Stimulated activated CD4-positive, alpha-beta T cell treated with anti-CD3 and anti-CD28 coated beads, Interleukin-4, amount 100 ng/mL, for 24 hours (primary cell): ENCODE results near the gene ZNF334.

Experiments used
- DNase-seq: peaks from one replicate; pipeline ENCODE4 v3.0.0-alpha.2; 2020

Gene ZNF334

DNA sequence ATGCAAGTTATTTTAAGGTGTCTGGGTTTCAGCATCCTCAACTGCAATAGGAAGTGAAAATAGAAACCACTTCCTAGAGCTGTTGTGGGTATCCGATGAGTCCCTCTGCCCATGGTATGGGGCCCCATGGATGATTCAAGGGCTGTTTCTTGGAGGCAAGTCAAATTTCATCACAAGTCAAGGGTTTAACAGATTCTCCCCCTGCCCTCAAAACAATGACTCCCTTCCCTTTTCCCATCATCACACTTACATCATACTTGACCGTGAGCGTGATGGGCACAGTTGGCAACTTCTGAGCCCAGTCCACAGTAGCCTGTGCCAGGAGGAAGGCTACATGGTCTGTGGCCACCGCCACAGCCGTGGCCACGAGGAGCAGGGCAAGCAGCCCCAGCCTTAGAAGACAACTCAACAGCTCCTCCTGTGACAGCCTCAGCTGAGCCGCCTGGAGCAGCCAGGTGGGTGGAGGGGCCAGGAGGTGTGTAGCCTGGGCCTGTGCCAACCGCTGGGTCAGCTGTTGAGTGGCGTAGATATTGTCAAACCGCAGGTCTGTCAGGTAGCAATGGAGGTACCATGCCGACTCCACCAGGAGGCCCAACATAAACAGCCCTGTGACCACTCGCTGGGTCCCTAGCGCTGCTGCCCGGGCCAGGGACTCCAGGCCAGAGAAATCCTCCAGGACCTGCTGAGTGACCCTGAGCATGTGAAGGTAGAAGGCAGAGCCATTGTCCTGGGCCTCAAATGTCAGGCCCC, 31.9 kb upstream of the ZNF334 start:
- DNase-seq = peak; percentile 48

DNA sequence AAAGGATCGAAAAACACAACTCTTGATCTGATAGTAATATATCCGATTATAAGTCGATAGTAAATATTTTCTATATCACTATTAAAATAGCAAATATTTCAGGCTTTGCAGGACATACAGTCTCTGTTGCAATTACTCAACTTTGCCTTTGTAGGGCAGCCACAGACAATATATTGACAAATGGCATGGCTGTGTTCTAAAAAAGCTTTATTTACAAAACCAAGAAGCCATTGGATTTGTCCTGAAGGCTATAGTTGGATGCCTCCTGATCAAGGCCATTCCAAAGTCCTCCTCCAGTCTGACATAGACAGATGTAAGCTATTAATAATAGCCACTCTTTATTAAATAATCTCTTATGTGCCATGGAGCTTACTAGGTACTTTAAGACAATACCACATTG, 31.2 kb upstream of the ZNF334 start:
- DNase-seq = no peak

DNA sequence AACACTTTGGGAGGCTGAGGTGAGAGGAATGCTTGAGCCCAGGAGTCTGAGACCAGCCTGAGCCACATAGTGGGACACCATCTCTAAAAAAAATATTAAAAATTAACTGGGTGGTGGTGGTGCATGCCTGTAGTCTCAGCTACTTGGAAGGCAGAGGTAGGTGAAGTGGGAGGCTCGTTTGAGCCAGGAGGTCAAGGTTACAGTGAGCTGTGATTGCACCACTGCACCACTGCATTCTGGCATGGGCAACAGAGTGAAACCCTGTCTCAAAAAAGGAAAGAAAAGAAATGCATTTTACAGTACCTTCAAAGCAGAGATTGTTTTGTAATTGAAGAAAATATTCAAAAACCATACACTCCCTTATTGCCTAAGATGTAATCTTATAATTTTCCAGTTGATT, 30.6 kb upstream of the ZNF334 start:
- DNase-seq = no peak

DNA sequence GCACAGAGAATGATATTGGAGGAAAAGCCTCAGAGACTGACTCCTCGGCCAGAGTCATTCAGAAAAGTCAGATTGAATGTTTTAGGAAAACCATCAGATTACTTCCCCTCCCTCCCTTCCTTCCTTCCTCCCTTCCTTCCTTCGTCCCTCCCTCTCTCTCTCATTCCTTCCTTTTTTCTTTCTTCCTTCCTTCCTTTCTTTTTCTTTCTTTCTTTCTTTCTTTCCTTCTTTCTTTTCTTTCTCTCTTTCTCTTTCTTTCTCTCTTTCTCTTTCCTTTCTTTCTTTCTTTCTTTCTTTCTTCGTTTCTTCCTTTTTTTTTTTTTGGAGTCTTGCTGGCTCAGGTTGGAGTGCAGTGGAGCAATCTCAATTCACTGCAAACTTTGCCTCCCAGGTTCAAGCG, 29.7 kb upstream of the ZNF334 start:
- no peak for DNase-seq

DNA sequence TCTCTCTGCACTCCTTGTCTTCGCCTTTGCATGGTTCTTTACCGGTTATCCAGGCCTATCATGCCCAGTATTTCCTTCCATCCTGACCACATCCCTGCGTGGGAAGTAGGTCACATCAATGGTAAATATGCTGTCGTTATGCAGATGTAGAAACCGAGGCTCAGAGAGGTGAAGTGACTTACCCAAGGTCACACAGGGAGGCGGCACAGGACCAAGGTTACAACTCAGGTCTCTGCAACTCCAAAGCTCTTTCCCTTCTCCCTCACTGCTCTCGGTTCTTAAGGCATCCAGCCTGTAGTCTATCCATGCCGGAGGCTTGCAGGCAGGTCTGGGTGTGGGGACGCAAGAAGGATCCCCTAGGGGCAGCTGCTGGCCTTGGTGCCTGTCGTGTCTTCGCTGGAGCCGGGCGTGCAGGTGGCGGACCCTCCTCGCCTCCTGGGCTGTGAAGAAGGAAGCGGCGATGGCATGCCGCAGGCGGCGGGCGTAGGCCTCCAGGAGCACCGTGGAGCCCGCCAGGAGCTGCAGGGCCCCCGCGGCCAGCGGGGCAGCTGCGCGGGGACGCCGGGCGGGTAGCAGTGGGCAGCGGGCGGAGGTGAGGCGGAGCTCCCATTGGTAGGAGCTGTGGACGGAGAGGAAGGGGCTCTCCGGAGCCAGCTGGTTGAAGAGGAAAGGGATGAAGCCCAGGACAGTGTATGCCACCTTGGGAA, 28.0 kb upstream of the ZNF334 start:
- no peak for DNase-seq

DNA sequence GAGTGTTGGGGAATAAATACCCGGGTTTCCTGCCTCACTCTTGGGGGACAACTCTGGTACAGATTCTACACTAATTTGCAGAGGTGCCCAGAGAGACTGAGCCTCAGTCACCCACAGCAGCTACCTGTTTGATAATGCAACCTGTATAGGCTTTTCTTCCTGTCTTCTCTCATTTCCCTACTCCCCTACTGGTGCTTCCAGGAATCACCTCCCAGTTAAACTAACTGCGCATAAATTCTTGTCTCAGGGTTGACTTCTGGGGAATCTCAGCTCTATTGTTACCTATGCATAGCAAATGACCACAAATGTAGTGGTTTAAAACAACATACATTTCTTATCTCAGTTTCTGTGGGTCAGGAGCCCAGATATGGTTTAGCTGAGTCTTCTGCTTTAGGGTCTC, 25.8 kb upstream of the ZNF334 start:
- no peak for DNase-seq

DNA sequence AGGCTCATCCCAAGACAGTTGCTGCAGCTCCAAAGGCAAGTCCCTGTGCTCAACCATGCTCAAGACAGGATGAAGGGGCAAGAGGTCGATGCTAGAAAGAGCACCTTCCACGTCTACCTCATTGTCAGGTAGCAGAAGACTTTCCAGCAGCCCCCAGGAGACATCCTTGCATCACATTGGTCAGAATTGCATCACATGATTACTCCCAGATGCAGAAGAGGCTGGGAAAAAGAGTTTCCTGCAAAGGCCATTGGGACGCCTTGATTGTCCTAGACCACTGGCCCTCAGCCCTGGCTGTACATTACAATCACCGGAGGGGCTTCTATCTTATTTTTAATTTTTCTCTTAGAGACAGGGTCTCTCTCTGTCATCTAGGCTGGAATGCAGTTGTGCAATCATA, 17.3 kb upstream of the ZNF334 start:
- no peak for DNase-seq

DNA sequence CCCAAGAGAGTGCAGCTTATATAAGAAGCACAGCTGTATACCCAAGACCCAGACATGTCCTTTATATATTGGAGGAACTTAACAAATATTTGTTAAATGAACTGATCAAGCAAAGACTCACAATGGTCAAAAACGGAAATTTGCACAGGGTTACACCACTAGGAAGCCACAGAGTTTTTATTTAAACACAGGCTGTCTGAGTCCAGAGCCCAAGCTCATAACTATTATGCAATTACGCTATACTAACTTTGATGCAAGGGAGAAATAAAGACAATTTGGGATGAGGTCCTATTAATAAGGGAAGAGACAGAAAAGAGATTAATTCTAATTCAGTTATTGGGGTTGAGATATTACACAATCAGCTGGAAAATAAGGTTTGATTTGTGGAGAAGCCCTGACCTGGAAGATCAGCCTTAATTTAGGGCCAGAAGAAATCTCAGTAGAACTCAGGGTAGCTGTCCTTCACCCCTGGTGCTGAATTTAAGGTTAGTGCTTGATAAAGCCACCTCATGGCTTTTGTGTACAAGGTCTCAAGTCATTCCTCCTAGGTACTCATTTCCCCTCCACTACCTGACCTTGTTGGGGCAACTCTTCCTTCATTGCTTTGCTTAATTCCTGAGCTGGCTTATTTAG, 10.5 kb upstream of the ZNF334 start:
- no peak for DNase-seq

DNA sequence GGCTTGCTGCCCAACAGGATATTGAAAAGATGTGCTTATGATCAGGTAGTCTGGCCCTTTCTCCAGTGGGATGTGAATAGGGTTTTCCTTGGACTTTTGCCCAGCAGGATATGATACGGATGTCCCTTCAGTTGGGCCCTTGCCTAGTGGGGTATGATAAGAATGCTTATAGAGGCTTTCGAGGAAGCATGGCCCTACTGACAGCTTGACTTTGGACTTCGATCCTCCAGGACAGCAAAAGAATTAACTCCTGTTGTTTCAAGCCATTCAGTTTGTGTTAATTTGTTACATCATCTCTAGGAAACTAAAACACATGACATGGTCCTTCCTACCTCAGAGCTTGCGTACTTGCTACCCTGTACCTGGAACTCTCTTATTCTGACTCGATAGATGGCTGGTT, 9.7 kb upstream of the ZNF334 start:
- DNase-seq = no peak

DNA sequence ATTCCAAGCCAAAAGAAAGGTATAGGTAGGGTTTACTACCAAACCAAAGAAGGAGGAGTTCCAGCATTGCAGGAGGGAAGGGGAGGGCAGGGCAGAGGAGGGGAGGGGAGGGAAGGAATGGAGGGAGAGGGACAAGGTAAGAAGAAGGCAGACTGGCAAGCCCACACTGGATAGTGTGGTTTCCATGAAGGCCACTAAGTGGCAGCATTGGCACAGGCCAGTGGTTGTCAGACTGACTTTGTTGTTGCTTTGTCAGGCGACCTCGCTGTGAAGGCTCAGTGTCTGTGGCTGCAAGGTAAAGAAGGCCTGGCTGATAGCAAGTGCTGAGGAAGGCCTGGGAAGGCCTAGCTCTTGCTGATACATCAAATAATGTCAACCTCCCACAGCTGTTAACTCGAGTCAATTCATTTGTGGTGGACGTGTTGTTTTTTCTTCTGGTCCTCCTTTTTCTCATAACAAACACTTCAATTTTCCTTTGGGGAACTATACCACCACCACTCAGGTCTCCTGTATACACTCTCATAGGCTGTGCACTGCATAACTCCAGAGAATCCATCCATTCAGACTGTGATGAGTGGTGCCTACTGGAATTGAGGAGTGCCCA, 7.7 kb upstream of the ZNF334 start:
- DNase-seq = peak; percentile 51

DNA sequence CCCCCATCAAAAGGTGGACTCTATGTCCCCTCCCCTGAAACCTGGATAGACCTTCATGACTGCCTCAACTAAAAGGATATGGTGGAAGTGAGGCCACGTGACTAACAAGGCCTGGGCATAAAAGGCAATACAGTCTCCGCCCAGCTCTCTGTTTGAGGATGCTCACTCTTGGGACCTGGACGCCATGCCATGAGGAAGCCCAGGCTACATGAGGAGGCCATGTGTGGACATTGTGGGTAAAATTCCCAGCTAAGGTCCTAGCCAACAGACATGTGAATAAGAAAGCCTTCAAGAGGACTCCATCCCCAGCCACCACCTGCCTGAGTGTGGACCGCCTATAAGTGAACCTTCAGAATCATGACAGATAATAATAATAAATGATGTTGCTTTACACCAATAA, 7.2 kb upstream of the ZNF334 start:
- DNase-seq = no peak

DNA sequence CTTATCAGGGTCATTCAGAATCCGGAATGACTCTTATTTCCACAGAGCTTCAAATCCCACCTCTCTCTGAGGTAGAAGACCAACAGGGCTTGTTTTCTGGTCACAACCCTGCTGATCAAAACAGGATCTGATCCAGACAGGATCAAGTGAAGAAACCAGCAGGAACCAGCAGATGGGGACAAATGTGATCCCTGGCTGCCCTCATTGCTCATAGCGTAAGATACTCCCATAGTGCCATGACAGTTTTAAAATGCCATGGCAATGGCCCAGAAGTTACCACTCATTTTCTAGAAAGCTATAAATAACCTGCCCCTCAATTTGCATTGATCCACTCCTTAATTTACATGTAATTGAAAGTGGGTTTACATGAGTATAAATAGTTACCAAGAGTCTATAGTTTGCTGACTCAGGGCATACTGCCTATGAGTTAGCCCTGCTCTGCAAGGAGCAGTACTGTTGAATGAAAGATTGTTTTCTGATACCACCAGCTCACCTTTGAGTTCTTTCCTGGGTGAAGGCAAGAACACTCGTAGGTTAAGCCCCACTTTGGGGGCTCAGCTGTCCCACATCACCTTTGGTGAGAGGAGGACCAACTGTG, 6.2 kb upstream of the ZNF334 start:
- no peak for DNase-seq

DNA sequence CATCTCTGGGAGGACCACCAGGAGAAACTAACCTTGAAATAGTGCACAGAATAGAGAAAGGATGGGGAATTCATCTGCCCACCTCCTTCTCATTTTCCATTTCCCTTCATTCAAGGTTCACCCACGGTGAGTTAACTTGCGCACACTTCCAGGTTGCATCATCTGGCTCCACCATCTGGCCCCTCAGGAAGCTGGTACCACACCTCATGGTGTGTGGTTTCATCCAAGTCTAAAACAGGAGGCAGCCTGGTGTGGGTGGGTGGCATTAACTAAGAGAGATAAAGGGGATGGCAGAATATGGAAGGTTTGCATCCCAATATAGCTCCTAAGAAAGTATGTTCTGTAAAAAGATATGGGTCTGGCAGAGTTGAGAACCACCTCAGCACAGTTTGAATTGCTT, 3.8 kb downstream of the ZNF334 start:
- DNase-seq = no peak

DNA sequence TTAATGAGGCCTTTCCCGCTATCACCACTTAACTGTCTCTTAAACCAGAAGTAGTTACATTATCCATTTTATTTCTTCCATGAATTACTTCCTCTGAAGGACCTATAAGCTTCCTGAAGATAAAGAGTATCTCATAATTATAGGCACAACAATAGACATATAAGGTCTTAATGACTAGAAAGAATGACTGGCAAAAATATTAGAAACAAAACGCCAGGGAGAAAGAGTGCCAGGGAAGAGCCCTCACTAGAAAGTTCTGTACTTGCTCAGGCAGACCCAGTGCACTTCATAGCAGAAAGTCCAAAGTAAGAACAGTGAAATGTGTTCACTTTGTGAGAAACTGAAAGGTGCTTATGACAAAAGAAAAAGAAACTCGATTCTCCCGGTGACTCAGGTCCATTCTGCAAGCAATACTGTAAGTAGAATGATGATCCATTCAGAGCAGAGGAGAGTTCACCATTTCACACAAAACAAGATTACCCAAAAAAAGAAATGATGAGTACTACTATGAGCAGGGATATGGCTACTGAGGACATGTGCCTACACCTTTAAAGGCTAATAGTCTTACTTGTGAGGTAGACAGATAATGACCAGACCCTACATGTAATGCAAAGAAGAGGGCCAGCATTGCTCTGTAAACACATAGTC, 5.5 kb downstream of the ZNF334 start:
- no peak for DNase-seq

DNA sequence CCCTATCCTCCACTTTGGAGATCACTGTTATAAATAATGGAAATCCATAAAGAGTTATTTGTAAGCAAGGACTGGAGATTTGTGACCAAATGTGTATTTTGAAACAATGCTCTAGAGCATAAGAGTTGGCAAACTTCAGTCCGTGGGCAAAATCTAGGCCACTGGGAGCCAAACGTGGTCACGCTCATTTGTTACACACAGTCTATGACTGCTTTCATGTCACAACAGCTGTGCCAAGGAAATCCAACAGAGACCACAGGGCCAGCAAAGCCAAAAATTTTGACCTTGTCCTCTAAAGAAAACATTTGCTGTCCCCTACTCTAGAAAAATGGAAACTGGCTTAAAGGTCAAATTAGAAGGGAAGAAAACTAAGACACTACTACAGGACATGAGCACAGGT, 7.9 kb downstream of the ZNF334 start:
- no peak for DNase-seq

DNA sequence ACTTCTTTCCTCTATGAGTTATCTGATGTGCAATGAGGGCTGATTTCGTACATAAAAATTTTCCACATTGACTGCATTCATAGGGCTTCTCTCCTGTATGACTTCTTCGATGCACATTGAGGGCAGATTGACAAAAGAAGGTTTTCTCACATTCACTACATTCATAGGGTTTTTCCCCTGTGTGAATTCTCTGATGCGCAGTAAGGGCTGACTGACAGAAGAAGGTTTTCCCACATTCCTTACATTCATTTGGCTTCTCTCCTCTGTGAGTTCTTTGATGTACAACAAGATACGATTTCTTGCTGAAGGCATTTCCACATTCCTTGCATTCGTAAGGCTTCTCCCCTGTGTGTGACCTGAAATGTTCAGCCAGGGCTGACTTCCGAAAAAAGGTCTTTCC, 11.4 kb downstream of the ZNF334 start:
- DNase-seq = no peak

DNA sequence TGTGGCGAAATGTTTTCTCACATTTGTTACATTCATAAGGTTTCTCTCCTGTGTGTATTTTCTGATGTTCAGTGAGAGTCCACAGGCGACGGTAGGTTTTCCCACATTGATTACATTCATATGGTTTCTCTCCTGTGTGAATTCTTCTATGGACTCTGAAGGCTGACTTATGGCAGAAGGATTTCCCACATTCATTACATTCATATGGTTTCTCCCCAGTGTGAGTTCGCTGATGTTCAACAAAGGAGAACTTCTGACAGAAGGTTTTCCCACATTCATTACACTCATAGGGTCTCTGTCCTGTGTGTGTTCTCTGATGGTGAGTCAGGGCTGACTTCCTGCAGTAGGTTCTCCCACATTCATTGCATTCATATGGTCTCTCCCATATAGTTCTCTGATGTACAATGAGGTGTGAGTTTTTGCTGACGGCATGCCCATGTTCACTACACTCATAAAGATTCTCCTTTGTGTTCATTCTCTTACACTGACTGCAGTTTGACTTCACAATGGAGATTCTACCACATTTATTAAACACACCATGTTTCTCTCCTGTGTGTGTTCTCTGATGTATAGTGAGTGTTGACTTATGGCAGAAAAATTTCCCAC, 11.9 kb downstream of the ZNF334 start:
- no peak for DNase-seq

DNA sequence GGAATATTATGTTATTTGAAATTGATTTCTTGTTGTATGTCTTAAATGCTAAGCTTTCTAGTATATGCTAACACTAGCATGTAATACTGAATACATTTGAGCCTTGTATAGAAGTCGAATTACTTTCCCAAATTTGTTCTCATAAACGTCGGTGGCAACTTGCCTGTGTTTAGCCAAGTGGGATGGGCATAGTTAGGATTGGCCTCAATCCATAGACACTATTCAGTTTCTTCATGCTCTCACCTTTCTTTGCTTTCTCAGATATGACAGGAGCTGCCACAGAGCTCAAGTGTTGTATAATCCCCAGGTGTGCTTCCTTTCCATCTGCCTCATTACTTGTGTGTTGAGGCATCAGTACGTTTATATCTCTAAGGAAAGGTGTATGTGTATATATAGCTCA, 19.3 kb downstream of the ZNF334 start:
- DNase-seq = no peak

DNA sequence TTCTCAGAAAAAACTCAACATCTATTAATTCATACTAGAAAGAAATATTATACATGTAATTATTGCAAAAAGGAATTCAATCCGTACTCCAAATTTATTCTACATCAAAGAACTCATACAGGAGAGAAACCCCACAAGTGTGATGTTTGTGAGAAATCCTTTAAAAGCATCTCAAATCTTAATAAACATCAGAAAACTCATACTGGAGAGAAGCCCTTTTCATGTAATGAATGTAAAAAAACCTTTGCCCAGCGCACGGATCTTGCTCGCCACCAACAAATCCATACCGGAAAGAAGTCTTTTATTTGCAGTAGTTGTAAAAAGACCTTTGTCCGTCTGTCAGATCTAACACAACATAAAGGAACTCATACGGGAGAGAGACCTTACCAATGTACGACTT, 22.0 kb downstream of the ZNF334 start:
- no peak for DNase-seq

DNA sequence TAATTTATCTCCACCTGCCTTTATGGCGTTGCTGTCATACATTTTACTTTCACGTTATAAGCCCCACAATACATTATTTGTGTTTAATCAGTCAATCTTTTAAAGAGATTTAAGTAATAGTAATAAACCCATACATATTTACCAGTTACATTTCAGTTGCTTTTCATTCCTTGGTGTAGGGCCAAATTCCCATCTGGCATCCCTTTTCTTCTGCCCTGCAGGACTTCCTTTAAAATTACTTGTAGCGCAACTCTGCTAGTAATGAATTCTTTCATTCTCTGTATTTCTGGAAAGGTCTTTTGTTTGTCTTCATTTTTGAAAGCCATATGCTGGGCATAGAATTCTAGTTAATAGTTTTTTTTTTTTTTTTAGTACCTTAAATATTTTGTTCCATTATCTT, 24.9 kb downstream of the ZNF334 start:
- no peak for DNase-seq

DNA sequence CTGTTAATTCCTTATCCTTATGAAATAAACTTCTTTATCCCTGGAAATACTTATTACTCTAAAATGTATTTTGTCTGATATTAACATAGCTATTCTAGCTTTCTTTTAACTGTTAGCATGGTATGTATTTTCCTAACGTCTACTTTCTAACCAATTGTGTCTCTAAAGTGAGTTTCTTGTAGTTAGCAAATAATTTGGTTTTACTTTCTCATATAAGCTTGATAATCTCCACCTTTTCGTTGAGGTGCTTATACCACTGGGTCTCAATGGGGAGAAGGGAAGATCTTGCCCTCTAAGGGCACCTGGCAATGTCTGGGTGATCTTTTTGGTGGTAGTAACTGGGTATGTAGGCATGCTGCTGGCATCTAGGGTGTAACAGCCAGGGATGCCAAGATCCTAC, 25.7 kb downstream of the ZNF334 start:
- DNase-seq = no peak

DNA sequence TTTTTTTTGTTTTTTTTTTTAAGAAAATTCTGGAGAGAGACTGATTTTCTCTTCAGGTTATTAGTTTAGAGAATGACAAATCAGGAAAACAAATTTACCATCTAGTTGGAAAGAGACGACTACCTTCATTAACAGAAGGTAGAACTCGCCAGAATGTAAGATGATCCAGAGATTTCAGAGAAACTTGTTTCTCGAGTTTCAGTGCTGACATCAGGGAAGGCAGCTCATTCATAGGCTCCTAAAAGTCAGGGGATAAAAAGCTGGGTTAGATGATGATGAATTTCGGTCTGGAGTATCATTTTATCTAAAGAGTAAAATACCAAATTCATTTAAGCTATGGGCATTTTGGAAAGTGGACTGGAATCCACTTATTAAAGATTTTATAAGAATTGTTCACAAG, 27.9 kb downstream of the ZNF334 start:
- no peak for DNase-seq

DNA sequence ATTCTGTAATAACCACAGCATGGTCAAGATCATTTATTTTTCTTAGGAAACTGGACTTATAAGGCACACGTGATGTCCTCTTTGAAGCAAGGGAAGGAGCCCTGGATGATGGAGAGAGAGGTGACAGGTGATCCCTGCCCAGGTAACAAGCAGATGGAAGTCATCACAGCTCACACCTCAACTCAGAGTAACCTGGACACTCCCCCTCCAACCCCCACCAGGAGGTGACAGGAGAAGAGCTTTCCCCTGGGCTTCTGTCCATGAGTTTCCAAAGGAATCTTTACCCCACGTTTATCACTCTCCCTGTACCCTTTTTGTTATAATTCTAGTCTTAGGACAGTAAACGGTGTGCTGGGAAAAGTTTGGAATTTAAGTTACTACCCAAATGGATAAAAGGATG, 28.4 kb downstream of the ZNF334 start:
- no peak for DNase-seq
